ENCODE results near the gene SCPEP1.

Gene SCPEP1

DNA sequence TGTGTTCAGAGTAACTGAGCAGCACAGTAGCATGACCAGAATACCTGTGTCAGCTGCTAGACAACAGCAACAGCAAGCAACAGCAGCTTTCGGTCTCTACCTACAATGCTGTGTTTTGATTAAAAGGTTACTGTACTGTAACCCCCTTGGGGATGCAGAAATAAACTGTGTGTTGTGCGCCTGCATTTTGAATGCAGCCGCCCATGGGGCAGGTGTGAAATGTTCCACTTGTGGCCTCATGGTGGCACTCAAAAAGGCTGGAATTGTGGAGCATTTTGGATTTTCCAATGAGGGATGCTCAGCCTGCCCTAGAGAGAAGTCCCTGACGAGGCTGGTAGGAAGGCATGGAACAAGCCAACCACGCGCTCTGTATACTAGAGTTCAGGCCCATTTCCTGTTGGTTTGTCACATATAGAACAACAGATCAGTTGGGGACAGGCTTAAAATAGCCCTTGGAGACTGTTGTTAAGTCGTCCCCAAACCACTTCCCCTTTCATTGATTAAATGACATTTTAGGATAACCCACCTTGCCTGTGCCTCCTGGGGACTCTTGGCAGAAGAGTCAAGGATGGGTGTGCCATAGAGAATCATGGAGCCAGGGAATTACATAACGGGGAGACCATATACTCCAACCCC, 27.1 kb downstream of the SCPEP1 start:
- DNase-seq, result no peak

DNA sequence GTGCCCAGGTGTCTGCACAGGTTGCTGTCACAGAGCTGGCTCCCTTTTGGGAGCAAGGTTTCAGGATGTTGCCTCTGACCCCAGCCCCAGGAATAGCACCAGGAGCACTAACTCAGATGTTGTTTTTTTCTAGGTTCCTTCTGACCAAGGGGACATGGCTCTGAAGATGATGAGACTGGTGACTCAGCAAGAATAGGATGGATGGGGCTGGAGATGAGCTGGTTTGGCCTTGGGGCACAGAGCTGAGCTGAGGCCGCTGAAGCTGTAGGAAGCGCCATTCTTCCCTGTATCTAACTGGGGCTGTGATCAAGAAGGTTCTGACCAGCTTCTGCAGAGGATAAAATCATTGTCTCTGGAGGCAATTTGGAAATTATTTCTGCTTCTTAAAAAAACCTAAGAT, 28.1 kb downstream of the SCPEP1 start:
- no peak for DNase-seq

DNA sequence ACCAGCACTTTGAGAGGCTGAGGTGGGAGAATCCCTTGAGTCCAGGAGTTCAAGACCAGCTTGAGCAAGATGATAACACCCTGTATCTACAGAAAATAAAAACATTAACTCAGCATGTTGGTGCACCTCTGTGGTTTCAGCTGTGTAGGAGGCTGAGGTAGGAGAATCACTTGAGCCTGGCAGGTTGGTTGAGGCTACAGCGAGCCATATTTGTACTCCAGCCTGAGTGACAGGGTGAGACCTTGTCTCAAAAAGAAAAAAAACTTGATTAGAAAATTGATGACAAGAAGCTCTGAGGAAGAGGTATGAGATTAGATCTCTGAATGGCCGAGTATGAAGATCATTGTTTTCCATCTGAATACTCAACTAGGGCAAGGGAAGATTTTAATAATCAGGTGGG, 31.0 kb downstream of the SCPEP1 start:
- no peak for DNase-seq

DNA sequence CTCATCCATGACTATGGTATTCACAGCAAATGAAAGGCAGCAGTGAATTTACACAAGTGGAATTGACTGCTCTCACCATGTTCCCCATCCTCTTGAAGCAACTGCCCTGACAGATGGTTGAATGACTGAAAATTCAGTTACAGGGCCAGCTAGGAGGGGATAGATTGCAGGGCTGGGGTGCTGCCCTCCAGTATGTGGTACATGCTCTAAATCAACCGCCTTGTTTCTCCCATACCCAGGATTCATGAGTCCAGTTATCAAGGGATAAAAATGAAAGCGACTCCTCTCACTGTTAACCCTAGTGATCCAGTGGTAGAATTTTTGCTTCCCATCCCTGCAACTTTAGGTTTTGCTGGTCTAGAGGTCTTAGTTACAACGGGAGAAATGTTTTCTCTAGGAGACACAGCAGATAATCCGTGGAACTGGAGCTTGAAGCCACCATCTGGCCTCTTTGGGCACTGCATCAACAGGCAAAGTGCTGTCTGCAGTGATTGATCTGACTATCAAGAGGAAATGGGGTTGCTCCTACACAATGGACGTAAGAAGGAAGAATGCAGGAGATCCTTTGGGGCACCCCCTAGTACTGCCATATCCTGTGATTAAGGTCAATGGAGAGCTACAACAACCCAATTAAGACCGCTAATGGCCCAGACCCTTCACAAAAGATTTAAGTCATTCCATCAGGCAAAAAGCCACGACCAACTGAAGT, 32.0 kb downstream of the SCPEP1 start:
- DNase-seq, result peak; percentile 33

DNA sequence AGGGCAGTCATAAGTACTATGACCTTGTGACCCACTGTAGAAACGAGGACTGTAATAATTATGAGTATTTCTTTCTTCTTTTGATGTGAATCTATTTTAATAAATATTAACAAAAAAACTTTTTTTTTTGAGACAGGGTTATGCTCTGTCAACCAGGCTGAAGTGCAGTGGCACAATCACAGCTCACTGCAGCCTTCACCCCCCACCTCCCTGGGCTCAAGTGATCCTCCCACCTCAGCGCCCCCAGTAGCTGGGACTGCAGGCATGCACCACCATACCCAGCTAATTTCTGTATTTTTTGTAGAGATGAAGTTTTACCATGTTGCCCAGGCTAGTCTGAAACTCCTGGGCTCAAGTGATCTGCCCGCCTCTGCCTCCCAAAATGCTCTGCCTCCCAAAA, 32.6 kb downstream of the SCPEP1 start:
- no peak for DNase-seq

DNA sequence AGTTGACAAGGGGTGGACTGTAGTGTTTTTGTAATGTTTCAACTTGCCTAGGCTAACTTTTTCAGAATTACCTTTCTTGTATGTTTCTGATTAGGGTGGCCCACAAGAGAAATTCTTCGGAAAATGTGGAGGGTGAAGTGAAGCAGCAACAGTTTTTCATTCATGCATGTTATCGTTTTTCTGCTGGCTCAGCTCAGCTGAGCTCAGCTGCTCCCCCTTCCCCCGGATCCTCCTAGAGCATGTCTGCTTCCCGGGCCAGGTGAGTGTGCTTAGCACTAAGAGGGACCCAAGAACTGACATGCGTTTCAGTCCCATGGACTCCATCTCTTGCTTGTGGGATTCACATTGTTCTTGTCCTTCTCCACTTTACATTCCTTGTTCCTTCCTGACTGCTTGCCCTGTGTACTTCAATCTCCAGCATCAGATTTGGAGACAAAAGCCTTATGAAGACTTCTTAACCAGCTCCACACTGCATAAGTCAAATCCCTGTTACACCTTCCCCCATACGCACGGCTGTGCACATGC, 33.6 kb downstream of the SCPEP1 start:
- DNase-seq, result no peak

DNA sequence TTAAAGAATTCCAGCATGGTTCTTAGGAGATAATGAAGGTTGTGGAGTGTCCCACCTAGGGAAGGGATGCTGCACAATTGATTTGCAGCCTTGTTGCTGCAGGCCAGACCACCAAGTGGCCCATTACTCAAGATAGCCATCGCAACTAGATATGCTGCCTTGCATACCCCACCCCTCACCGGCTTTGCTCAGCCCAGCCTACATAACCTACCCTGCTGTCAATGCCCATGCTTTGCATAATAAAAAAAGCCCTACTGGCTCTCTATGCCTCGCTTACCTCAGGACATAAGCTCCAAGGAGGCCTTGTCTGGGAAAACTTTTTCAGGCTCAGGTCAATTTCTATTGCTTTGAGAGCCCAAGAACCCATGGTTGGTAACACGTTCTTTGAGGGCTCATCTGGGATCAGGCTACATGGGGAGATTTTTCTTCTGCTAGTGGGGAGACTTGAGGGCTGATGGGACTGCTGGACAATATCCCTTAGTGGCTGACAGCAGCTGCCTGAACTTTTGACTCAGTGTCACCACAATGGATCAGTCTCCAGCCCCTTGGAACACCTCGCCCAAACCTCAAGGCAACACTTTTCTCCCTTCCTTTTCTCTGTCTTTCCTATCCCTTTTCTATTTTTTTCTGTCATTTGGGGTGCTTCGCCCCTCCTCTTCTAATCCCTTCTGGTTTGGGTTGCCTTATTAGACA, 38.3 kb downstream of the SCPEP1 start:
- DNase-seq, result no peak

DNA sequence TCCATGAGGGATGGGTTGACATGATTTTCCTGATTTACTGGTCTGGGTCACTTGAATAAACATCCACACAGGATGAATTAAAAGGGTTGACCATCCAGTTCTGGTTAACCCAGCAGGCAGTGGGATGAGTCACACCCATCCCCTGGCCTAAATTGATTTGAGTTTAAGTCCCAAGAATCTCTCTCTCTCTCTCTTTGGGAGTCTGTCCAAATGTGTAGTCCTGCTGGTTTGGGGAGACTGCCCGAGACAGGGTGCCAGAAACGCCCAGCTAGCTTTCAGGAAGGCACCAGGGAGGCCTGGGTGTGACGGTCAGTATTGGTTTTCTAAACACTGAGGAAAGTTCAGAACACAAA, 38.8 kb downstream of the SCPEP1 start:
- DNase-seq, result no peak

DNA sequence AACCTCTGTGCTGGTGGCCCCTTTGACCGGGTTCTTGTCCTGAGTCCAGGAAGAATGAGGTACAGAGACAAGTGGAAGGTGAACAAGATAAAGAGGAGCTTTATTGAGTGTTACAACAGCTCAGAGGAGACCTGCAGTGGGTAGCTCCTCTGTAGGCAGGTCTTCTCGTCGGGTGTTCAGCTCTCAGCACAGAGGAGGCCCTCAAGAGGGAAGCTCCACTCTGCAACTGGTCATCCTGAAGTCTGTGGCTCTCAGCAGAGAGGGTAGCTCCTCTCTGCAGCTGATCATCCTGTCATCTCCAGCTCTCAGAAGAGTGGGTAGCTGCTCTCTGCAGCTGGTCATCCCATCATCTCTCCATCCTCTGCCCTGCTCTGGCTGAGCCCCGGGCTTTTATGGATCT, 39.7 kb downstream of the SCPEP1 start:
- DNase-seq, result no peak

DNA sequence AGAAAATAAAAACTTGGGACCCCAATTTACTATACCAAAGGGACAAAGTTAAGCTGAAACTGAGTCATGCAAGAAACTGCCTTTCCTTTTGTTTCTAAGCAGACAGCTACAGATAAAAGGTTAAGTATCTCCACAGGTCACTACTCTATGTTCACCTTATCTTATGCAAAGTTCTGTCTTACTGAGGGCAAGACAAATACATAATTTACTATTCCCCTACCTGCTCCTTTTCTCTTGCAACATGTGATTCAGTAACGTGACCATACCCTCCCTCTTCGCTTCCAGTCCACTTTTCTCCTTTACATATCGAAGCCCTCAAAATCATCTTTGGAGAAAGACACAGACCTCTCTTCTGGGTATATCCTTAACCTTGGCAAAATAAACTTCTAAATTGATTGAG, 42.3 kb downstream of the SCPEP1 start:
- DNase-seq, result no peak

DNA sequence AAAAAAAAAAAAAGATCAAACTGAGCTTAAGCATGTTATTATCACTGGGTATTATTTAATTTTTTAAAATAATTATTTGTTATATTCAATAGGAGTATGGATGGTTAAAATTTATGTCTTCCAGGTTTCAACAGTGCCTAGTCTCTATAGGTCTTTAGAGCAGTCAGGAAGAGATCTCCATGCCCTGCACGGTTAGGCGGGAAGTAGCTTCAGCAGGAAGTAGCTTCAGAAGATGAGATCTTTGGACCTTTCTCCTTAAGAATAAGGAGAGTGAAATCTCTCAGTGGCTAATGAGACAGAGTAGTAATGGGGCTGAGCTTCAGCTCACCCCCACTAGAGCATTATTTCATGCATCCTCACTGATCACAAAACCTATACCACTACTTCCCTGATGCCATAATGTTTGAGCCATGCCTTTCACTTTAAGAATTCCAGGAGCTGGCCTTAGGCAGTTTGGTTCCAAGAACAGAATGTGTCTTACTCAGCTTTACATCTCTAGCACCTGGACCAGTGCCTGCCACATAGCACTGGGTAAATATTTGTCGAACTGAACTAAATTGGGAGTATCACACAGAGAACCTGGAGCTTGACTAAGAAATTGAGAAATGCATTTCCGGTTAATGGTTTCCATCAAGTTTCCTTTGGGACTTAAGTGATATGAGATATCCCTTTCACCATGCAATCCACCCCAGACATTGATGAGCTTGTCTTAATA, 43.5 kb downstream of the SCPEP1 start:
- no peak for DNase-seq

DNA sequence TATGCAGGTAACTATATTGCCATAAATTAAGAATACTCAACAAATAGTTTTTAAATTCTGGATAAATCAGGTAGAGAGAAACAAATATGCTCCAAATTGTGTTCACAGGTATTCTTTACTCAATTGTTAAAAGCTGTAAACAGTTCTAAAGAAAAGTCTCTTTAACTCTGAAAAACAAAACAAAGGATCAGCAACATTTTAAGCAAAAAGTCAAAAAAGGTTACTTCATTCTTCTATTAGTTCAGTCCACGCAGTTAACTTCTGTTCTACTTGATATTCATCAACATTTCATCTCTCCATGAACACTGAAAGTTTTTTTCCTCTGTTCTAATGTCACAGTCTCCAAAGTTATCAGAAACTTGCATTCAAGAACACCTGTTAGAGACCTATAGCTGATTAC, 47.9 kb downstream of the SCPEP1 start:
- DNase-seq, result no peak

DNA sequence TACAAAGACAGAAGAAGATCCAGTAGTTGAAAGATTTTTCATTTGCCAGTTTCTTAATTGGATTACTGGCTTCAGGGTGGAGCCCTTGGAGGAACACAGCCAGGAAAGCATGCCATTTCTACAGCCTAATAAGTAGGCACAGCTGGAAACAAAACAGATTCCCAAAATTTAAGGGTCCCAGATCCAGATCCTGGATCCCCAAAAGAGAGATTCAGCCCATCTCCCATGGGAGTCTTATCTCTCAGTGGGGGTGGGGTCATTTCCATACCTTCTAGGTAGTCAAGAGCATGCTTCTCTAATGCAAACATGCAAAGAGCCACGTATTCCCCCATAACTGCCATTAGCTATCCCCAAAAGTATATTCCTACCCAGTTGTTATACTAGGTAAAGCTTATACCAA, 49.9 kb downstream of the SCPEP1 start:
- DNase-seq, result no peak

DNA sequence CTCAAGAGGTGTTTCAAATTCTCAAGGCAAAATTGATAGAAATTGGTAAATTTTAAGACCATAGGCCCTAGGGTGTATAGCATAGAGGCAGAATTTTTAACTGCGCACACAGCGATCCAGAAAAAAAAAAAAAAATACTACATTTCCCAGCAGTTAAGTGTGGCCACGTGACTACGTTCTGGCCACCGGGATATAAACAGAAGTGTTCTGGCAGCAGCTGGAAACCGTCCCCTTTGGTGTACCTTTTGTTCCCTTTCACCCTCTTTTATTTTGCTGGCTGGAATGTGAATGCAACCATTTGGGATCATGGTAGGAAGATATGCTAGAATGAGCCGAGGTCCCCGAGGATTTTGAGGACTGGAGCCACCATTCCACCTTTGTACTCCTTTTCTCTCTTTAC, 54.4 kb downstream of the SCPEP1 start:
- DNase-seq, result no peak

DNA sequence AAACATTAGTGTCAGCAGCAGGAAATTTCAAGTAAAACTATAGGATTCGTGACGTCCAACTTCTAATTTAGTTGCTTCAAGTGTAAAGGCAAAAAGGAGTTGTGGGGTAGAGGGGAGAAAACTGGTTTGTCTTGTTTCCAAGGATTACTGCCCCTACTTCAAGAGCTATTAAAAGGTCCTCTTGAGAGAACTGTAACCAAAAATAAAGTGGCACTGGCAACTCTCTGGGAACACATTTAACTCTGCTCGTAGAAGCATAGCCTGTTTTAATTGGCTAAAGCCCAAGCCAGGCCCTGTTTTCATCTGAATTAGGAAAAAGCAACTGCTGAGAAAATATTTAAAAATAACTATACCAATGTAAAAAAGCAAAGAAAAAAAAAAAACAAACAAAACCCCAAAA, 55.4 kb downstream of the SCPEP1 start:
- DNase-seq, result no peak

DNA sequence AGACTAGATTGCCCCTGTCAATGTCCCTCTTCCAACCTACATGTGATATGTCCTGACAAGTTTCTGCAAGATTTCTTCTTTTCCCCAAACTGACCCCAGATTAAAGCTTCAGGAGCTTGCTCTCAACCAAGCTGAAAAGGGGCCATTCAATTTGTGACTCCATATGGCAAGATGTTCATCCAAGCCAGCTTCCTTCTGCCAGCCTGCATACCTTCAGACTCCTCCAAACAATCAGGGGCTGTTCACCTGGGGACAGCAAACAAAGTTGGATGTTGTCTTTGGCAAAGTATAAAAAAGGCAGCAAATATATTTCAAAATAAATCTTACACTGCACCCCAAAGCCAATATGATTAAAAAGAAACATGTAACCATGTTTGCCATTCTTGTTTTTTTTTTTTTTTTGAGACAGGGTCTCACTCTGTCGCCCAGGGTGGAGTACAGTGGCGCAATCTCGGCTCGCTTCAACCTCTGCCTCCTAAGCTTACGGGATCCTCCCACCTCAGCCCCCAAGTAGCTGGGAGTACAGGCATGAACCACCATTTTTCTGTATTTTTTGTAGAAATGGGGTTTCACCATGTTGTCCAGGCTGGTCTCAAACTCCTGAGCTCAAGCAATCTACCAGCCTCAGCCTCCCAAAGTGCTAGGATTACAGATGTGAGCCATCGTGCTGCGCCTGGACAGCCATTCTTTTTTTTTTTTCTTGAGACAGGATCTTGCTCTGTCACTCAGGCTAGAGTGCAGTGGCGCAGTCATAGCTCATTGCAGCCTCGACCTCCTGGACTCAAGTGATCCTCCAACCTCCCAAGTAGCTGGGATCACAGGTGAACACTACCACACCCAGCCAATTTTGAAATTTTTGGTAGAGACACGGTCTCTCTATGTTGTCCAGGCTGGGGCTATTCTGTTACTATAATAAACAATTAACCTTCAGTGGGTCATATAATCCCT, 57.1 kb downstream of the SCPEP1 start:
- no peak for DNase-seq

DNA sequence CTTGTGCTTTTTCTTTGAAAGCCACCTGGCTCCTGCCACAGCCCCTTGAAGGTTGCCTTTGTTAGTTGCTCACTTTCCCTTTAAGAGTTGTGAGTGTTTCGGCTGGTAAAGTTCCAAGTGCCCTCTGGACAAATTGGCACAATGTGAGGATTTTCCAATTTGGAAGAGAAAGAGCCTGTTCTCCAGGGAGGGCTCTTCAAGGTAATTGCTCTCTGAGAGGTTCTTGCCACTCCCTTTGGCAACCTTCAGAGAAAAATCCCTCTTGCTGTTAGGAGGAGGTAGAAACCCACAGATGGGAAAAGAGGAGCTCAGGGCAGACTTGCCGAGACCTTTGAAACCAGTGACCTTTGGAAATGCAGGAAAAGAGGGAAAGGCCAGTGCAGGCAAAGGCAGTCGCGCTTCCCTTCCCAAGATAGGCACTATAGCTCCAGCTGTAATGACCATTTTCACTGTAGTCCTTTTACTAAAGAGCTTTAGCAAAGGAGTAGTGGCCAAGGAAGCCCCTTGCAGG, 58.1 kb downstream of the SCPEP1 start:
- no peak for DNase-seq

DNA sequence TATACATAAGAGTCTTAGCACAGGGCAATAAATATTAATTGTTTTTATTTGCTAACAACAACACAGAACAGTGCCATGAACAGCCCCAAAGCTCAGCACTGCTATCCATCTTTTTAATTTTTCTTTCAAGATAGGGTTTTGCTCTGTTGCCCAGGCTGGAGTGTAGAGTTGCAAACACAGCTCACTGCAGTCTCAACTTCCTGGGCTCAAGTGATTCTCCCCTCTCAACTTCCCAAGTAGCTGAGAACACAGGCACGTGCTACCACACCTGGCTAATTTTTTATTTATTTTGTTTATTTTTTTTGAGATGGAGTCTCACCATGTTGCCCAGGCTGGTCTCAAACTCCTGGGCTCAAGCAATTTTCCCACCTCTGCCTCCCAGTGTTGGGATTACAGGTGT, 59.5 kb downstream of the SCPEP1 start:
- DNase-seq, result no peak

DNA sequence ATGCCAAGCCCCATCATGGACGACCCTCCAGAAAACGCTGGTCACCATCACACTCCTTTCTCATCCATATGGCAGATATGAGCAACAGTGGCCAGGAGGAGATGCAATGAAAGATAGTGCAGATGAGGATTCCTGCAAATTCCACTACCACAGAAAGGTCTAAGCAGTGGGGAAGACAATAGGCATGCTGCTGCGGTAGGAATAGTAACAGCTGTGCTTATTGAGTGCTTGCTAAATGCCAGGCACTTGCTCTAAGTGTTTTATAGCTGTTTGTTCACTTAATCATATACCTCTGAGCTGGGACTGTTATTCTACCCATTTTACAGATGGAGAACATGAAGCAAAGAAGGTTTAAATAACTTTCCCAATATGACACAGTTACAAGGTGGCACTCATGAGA, 60.6 kb downstream of the SCPEP1 start:
- DNase-seq, result no peak

DNA sequence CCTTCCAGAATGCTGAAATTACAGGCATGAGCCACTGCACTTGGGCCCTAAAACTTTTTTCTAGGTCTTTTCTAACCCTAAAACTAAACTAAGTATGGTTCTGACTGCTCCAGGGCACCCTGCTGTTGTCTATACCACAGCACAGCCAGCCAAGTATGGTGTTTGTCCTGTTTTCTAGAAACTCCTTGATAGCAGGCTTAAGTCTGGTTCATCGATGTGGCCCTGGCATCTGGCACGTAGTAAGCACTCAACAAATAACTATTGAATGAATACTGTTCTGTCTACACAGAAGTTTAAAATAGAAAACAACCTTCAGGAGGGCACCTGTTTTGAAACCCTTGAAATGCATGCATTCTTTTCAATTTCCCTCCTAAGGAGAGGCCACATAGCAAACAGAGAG, 62.6 kb downstream of the SCPEP1 start:
- no peak for DNase-seq

DNA sequence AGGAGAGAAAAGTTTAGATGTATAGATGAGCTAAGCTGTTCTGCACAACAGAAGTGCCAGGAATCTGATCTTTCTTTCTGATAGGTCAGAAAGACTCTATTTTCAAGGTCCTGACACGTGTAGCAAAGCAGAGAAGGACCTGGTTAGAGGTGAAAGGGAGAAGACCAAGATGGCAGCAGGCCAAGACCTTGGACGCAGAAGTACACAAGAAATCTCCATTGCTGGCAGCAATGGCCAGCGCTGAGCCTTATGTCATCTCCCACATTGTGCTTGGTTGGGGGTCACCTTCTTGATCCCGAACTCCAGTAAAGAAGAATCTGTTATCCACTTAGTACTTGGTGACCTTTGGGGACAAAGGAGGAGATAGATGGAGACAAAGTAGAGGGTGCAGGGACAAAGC, 65.3 kb downstream of the SCPEP1 start:
- no peak for DNase-seq

Data from activated CD4-positive, CD25-positive, alpha-beta regulatory T cell treated with anti-CD3 and anti-CD28 coated beads, Interleukin-2, amount 50 U/mL, for 72 hours (primary cell).